ENCODE results near the gene LZTS2.

DNA sequence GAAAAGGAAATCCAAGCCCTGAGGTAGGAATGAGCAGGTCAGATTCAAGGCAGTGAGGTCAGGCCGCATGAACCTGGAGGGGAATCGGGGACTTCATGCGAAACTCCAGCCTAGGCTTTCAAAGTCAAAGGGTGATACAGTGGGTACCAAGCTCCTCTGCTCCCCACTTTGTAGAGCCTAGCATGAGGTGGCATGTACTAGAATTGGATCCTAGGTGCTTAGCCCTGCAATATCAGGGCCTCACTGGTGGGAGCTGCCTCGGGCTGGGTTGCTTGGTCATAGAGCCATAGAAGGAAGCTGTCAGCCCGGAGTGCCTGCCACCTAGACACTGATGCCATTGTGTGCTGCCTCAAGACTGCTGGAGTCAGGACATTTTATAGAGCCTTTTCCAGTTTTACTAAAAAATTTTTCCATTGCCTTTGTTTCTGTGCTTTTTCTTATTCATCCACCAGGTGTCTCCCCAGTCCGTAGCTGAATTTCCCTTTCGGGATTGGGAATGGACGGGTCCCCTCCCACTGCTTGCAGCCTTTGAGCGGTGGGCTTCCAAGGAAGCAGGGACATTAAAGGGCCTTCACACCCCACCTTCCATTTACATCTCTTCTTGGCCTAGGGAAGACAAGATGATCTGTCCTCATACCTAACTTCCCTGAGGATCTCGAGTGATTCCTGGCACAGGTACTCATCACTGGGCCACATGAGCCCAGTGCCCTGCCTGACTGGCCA lies 5.5 kb upstream of the LZTS2 start:
- TF ChIP-seq RAD21 (IDR thresholded peaks at IDR 0.05 in 1 of 2, conservative IDR thresholded peaks at IDR 0.05 in 1 of 2; ENCODE audit: low read depth in 2 of 2, low read length in 2 of 2) = peak; percentile 67 to 71
- TF ChIP-seq TAF7 (optimal IDR thresholded peaks at IDR 0.05; ENCODE audit: borderline replicate concordance, low read depth, low read length) = no peak
